PC-9 (cell line): Measurements from ENCODE around the gene ODF2. TPM values are rescaled to one million over a fixed set of nuclear protein-coding genes. Genes with fewer than 3 reads are reported as not detected.

Experiments used
- BruUV-seq: library from RNA; stranded (reverse); fragments of 400-500 nt; replicated peaks from 2 replicates; lab custom pipeline; 2021; lab: Mats Ljungman, UMichigan
- CTCF ChIA-PET: fragments of 300-600 bp; sonication (Branson Sonifier 250); formaldehyde crosslinking; loops from one replicate; lab custom pipeline; 2022; ENCODE audit warnings: antibody characterized with exemption; lab: Charles Lee
- POLR2A ChIA-PET: fragments of 300-600 bp; sonication (Branson Sonifier 250); formaldehyde crosslinking; loops from one replicate; lab custom pipeline; 2022; ENCODE audit warnings: antibody characterized with exemption; ENCODE audit not compliant: unreplicated experiment; lab: Charles Lee
- DNase-seq, 2 experiments: peaks; one replicate each; pipeline versions ENCODE4 v3.0.0 to v3.0.0-alpha.2; 2015 to 2022; ENCODE audit warnings: mixed read lengths in 1 of 2
- H2AFZ ChIP-seq: fragments of 200-600 bp; sonication (generic); 2 replicates; pipeline ENCODE4 v1.8.1; 2017; ENCODE audit warnings: antibody characterized with exemption
- H3F3A ChIP-seq: fragments of 200-600 bp; sonication (generic); 2 replicates; pipeline ENCODE4 v1.8.1; 2017; ENCODE audit warnings: antibody characterized with exemption, mild to moderate bottlenecking, low read depth; ENCODE audit not compliant: insufficient read depth
- H3K27ac ChIP-seq: fragments of 200-600 bp; sonication (generic); 2 replicates; pipeline ENCODE4 v1.6.1; 2016; ENCODE audit warnings: mixed run types
- H3K27me3 ChIP-seq: fragments of 200-600 bp; sonication (generic); 2 replicates; pipeline ENCODE4 v1.6.1; 2016; ENCODE audit warnings: low read depth, mixed run types; ENCODE audit not compliant: insufficient read depth
- H3K36me3 ChIP-seq: fragments of 200-600 bp; sonication (generic); 2 replicates; pipeline ENCODE4 v1.6.1; 2016; ENCODE audit warnings: low read depth, mixed run types
- H3K4me1 ChIP-seq: fragments of 200-600 bp; sonication (generic); replicated peaks from 2 replicates; pipeline ENCODE4 v1.6.1; 2016; ENCODE audit warnings: mixed run types; ENCODE audit not compliant: insufficient read depth
- H3K4me2 ChIP-seq: fragments of 200-600 bp; sonication (generic); 2 replicates; pipeline ENCODE4 v1.6.1; 2017; ENCODE audit warnings: mixed run types
- H3K4me3 ChIP-seq: fragments of 200-600 bp; sonication (generic); 2 replicates; pipeline ENCODE4 v1.6.1; 2016; ENCODE audit warnings: mixed run types
- H3K79me2 ChIP-seq: fragments of 200-600 bp; sonication (generic); 2 replicates; pipeline ENCODE4 v1.6.1; 2017; ENCODE audit warnings: low read depth, mixed run types
- H3K9me2 ChIP-seq: fragments of 200-600 bp; sonication (generic); 2 replicates; pipeline ENCODE4 v1.8.1; 2017; ENCODE audit warnings: mild to moderate bottlenecking; ENCODE audit not compliant: insufficient read depth
- H3K9me3 ChIP-seq: fragments of 200-600 bp; sonication (generic); 2 replicates; pipeline ENCODE4 v1.8.1; 2016; ENCODE audit warnings: low read depth; ENCODE audit not compliant: insufficient read depth
- H4K20me1 ChIP-seq: fragments of 200-600 bp; sonication (generic); 2 replicates; pipeline ENCODE4 v1.8.1; 2017; ENCODE audit not compliant: insufficient read depth
- CTCF ChIP-seq: fragments of 200-600 bp; sonication (generic); conservative IDR thresholded peaks from 2 replicates; pipeline ENCODE4 v1.6.1; 2017; ENCODE audit warnings: mixed run types, antibody characterized with exemption, mild to moderate bottlenecking, moderate library complexity
- EZH2 ChIP-seq: fragments of 200-600 bp; sonication (generic); IDR thresholded peaks from 2 replicates; pipeline ENCODE4 v1.8.0; 2017; ENCODE audit warnings: antibody characterized with exemption, low read depth
- intact Hi-C: fragments of 100-400 bp; cut with micrococcal nuclease; formaldehyde crosslinking; loops from one replicate; pipeline ENCODE4 v1.10.0; 2022; ENCODE audit not compliant: unreplicated experiment
- total RNA-seq: library from RNA; stranded (reverse); gene quantifications from 2 replicates; pipeline ENCODE4 v1.2.3, GENCODE V29; 2021

Gene ODF2
- total RNA-seq, 1 experiment from 2014 or later: 58.2 TPM

GRCh38 chr9:128459011-128459410, 3.2 kb downstream of the ODF2 start:
- no peak overlapping the region for H3K4me2 ChIP-seq
- H2AFZ ChIP-seq: no peak overlapping the region
- 0 out of 2 replicates have a peak, but pooled peaks cover 6% of the 10 kb centered on the region for H3K4me1 ChIP-seq
- peaks cover 7% of the 10 kb centered on the region; the same call in 1 of the 2 replicates for H3K36me3 ChIP-seq
- CTCF ChIA-PET: no interaction called here
- H3K9me2 ChIP-seq: no peaks in the 10 kb centered on the region
- no peak overlapping the region for H3K27ac ChIP-seq
- DNase-seq: no peak
- POLR2A ChIA-PET: no interaction called here
- TF ChIP-seq EZH2 (no peak), CTCF (no peak)
- H3K4me3 ChIP-seq: no peak overlapping the region
- H3F3A ChIP-seq: 0 out of 2 replicates have a peak, but pooled peaks cover 6% of the 10 kb centered on the region
- no peaks in the 10 kb centered on the region for H4K20me1 ChIP-seq
- intact Hi-C loops: loop anchor here (5.0 kb wide), 1 partner anchor 223 kb away; no protein-coding TSS in a partner anchor
- no peaks in the 10 kb centered on the region for H3K9me3 ChIP-seq
- BruUV-seq: no TSS peak
- peaks cover 13% of the 10 kb centered on the region; the same call in 1 of the 2 replicates for H3K79me2 ChIP-seq
- no peaks in the 10 kb centered on the region for H3K27me3 ChIP-seq

GRCh38 chr9:128469070-128469469, 13.3 kb downstream of the ODF2 start:
- Histone ChIP-seq H3F3A (no peaks in the 10 kb centered on the region), H3K27me3 (no peaks in the 10 kb centered on the region), H3K9me2 (no peaks in the 10 kb centered on the region), H3K27ac (no peak overlapping the region), H2AFZ (no peak overlapping the region), H3K4me1 (no peaks in the 10 kb centered on the region), H3K4me2 (no peak overlapping the region), H4K20me1 (no peaks in the 10 kb centered on the region), H3K79me2 (no peaks in the 10 kb centered on the region), H3K36me3 (no peaks in the 10 kb centered on the region; the same call in 1 of the 2 replicates), H3K9me3 (no peaks in the 10 kb centered on the region), H3K4me3 (no peak overlapping the region)
- TF ChIP-seq EZH2: no peak
- no peak for TF ChIP-seq CTCF
- POLR2A ChIA-PET: no interaction called here
- no TSS peak for BruUV-seq
- CTCF ChIA-PET: no interaction called here
- intact Hi-C loops: no loop called here
- DNase-seq: no peak

DNA sequence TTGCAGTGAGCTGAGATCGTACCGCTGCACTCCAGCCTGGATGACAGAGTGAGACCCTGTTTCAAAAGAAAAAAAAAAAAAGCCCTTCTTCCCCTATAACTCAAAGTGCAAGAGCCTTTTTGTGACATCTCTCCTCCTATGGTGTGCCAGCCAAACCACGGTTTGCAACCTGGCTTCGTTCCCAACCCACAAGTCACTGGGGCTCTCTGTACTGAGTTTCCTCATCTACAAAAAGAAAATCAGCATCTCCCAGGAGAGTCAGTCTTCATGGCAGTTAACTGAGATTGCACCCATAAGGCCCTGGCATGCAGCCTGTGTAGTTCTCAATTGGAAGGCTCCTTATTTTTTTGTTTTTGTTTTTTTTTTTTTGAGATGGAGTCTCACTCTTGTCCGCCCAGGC, 14.8 kb downstream of the ODF2 start:
- POLR2A ChIA-PET: no interaction called here
- H3K9me3 ChIP-seq: no peaks in the 10 kb centered on the region
- H4K20me1 ChIP-seq: no peaks in the 10 kb centered on the region
- intact Hi-C loops: no loop called here
- no peak overlapping the region for H3K4me2 ChIP-seq
- no peak for TF ChIP-seq CTCF
- no peaks in the 10 kb centered on the region for H3K9me2 ChIP-seq
- no peak for DNase-seq
- no peaks in the 10 kb centered on the region for H3K27me3 ChIP-seq
- H3K4me1 ChIP-seq: no peaks in the 10 kb centered on the region
- no peak overlapping the region for H3K27ac ChIP-seq
- peaks cover 5% of the 10 kb centered on the region; the same call in 1 of the 2 replicates for H3K36me3 ChIP-seq
- CTCF ChIA-PET: no interaction called here
- no TSS peak for BruUV-seq
- H2AFZ ChIP-seq: no peak overlapping the region
- no peaks in the 10 kb centered on the region for H3F3A ChIP-seq
- no peak overlapping the region for H3K4me3 ChIP-seq
- H3K79me2 ChIP-seq: no peaks in the 10 kb centered on the region
